ENCODE data around the gene DPYSL3. TPM values are rescaled to one million over a fixed set of nuclear protein-coding genes. Genes with fewer than 3 reads are reported as not detected.

DPYSL3 gene
- total RNA-seq, 1 donor, result 161 TPM

GRCh38 chr5:147384346-147385193 is 125.3 kb downstream of the DPYSL3 start:
- H3K4me3 ChIP-seq (ENCODE audit: low read depth, low read length), result no peak overlapping the region
- no peak for TF ChIP-seq CTCF (IDR thresholded peaks at IDR 0.05; ENCODE audit: insufficient read depth, low read depth, low read length)
- DNase-seq (ENCODE audit: low read depth), result no peak

GRCh38 chr5:147382776-147383175 is 127.1 kb downstream of the DPYSL3 start:
- peak overlapping the region; percentile 60 for H3K4me3 ChIP-seq (ENCODE audit: low read depth, low read length)
- DNase-seq (ENCODE audit: low read depth), result no peak
- no peak for TF ChIP-seq CTCF (IDR thresholded peaks at IDR 0.05; ENCODE audit: insufficient read depth, low read depth, low read length)

DNA sequence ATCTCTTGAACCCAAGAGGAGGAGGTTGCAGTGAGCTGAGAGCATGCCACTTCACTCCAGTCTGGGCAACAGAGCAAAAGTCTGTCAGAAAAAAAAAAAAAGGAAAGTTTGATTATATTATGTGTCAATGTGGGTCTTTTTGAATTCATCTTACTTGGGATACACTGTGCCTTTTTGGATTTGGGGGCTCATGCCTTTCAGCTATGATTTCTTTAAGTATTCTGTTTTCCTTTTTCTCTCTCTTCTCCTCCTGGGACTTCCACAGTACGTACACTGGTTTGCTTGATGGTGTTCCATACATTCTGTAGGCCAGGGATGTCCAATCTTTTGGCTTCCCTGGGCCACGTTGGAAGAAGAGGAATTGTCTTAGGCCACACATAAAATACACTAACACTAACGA is 128.3 kb downstream of the DPYSL3 start:
- no peak overlapping the region for H3K4me3 ChIP-seq (ENCODE audit: low read depth, low read length)
- no peak for DNase-seq (ENCODE audit: low read depth)
- no peak for TF ChIP-seq CTCF (IDR thresholded peaks at IDR 0.05; ENCODE audit: insufficient read depth, low read depth, low read length)

- no peak for TF ChIP-seq CTCF (IDR thresholded peaks at IDR 0.05; ENCODE audit: insufficient read depth, low read depth, low read length)
- no peak for DNase-seq (ENCODE audit: low read depth)
Measured at GRCh38 chr5:147377682-147378081, 132.2 kb downstream of the DPYSL3 start.

GRCh38 chr5:147375151-147375550 is 134.7 kb downstream of the DPYSL3 start:
- no peak overlapping the region for H3K4me3 ChIP-seq (ENCODE audit: low read depth, low read length)
- no peak for DNase-seq (ENCODE audit: low read depth)
- no peak for TF ChIP-seq CTCF (IDR thresholded peaks at IDR 0.05; ENCODE audit: insufficient read depth, low read depth, low read length)

More at GRCh38 chr5:147377682-147378081, 132.2 kb downstream of the DPYSL3 start:
- no peak overlapping the region for H3K4me3 ChIP-seq (ENCODE audit: low read depth, low read length)

DNA sequence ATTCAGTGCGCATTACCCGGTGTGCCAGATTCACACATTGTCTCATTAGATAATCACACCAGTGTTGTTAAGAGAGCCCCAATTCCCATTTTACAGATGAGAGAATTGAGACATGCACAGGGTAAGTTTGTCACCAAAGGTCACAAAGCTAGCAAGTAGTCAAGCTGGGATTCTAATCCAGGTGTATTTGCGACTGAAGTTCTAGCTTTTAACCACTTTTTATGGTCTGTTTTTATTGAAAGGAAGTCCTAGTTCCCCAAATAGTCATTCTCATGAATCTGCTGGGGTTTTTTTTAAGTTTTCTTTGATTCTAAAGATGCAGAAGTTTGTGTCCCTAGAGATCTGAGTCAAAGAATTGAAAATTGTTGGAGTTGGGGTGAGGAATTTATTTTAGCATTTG is 136.5 kb downstream of the DPYSL3 start:
- TF ChIP-seq CTCF (IDR thresholded peaks at IDR 0.05; ENCODE audit: insufficient read depth, low read depth, low read length), result no peak
- H3K4me3 ChIP-seq (ENCODE audit: low read depth, low read length), result no peak overlapping the region

More for the DNA sequence above, 136.5 kb downstream of the DPYSL3 start:
- no peak for DNase-seq (ENCODE audit: low read depth)
